NCI-H774 (cell line): Measurements from ENCODE around the gene CCDC28B.

Experiments used
- DNase-seq: peaks from one replicate; lab custom pipeline; 2025; lab: John Stamatoyannopoulos, UW

CCDC28B gene

DNA sequence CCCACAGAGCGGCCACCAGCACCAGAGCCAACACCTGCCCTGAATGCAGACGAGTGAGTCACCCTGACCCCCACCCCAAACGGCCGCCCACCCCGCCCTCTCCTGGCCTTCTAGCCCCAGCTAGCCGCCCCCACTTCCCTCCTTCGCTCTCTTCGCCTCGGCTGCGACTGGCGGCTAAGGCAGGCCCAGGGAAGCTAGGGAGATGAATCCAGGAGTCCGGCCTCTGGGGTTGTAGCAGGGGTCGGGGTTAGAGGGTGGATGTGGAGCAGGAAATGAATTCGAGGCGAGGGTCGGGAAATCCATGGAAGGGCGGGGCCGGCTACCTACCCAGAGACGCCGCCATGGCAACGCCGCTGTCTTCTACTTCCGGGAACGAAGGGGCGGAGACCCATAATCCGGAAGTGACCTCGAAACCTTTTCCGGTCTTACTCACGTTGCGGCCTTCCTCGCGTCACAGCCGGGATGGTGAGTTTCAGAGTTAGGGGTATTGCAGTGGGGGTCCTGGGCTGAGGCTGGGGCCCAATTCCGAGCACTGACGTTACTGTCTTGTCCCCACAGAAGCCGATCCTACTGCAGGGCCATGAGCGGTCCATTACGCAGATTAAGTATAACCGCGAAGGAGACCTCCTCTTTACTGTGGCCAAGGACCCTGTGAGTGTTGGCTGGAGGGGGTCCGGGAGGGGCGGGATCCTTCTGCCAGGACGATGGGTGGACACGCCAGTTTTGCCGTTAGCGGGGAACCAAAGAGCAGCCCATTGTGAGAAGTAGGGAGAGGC lies 21.8 kb downstream of the CCDC28B start, which contains the start of the genes EIF3I and TMEM234:
Gene EIF3I (plus strand): TSS at position 428 of the 776 bp plus-strand sequence. CDS start 35 bp downstream, at position 463.
Gene TMEM234 (minus strand): TSS at position 374 of the 776 bp plus-strand sequence. CDS start 31 bp downstream, at position 343.
- DNase-seq: peak; percentile 98

DNA sequence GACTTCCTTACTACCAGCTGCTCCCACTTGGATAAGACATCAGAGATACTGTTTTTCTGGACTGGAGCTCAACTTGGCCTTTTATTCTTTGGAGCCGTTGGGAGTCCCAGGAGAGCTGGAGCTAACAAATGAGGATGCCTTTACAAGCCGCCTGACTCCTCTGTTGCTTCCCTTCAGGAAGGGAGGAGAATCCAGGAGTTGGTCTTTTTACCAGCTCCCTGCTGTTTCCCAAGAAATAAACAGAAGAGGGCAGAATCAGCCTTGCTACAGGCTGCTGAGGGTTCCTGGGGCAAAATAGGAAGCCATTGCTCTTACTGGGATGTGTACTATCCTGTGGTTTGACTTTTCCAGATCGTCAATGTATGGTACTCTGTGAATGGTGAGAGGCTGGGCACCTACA lies 23.3 kb downstream of the CCDC28B start:
- no peak for DNase-seq

DNA sequence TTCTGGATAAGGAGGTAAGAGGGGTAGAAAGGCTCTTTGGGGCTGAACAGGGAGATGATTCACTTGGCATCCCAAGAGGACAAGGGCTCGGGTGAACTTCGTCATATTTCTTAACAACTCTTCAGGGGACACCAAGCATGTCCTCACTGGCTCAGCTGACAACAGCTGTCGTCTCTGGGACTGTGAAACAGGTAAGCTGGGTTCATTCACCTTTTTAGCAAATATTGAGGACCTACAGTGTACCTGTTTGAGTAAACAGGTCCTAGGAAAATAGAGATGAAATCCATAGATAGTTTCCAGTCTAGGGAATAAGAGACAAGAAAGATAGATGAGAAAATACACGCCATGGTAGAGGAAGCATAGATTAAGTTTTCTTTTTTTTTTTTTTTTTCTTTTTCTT lies 23.9 kb downstream of the CCDC28B start:
- DNase-seq: no peak

DNA sequence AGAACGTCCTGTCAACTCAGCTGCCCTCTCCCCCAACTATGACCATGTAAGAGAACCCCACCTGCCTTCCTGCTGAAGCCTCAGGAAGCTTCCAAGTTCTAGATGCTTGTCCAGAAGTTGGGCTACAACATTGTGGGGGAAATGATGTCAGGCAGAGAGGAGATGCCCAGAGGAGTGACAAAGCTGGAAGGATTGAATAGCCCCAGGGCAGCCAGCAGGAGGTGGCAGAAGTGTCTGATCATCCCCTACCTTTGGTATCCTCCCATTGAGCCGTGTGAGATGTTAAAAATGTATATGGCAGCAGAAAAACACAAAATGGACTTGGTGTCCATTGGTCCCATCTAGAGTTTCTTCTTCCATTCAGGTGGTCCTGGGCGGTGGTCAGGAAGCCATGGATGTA lies 28.4 kb downstream of the CCDC28B start:
- DNase-seq: no peak

DNA sequence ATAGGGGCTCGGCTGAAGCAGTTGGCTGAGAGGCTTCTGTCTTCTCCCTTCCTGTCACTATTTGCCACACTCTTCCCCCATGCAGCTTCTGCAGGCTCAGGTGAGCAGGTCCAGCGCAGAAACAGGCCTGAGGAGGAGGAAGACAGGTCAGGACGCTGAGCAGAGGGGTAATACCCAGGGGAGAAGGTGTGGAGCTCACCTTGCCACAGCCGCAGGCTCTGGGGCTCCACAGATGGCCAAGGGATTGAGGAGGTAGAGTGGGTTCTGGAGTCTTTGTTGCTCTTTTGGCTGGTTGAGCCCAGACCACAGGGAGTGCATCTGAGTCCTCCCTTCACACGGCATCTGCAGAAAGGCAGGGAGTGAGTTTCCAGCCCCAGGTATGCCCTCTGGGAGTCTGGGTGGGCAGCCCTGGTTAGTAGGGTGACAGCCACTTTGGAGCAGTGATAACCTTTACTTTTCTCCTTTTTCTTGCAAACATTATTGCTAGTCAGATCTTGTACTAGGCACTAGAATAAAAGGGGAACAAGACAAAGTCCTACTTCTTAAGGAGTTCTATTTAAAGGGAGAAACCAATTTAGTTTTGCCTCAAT lies 31.5 kb downstream of the CCDC28B start:
- DNase-seq: no peak

DNA sequence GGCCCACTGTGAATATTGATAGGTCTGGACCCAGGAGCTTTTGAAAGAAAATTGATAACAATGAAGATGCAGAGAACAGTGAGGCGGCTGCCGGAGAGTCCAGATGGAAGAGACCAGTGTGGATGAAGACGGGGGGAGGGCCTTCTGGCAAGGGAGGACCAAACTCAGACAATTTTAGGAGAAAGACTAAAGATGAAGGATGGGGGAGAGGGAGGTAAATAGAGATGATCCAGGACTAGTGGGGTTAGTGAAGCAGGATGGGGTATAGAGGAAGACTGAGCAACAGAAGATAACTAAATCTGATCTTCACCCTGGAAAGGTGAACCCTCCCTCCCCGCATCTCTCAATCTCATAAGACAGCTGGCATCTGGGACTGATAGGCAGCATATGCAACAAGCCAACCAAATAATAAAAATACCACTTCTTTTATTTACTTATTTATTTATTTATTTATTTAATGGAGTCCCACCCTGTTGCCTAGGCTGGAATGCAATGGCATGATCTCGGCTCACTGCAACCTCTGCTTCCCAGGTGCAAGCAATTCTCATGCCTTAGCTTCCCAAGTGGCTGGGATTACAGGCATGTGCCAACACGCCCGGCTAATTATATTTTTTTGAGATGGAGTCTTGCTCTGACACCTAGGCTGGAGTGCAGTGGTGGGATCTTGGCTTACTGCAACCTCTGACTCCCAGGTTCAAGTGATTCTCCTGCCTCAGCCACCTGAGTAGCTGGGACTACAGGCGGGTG lies 32.3 kb downstream of the CCDC28B start:
- no peak for DNase-seq

DNA sequence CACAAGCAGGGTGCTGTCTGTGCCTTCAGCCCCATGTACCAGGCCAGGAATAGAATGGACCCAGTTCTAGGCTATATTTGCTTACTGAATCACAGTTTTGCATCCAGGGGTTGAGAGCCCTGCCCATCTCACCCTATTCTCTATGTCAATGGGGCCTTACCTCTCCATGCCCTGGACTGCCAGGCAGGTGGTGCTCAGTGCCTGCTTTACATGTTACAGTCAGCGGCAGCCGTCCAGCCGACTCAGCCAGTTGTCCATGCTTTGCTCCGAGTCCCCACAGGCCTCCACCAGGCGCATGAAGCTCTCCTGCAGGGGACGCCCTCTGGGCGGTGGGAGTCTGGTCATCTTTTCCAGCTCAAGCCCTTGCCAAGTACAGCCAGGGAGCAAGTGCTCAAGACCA lies 34.4 kb downstream of the CCDC28B start:
- DNase-seq: no peak

DNA sequence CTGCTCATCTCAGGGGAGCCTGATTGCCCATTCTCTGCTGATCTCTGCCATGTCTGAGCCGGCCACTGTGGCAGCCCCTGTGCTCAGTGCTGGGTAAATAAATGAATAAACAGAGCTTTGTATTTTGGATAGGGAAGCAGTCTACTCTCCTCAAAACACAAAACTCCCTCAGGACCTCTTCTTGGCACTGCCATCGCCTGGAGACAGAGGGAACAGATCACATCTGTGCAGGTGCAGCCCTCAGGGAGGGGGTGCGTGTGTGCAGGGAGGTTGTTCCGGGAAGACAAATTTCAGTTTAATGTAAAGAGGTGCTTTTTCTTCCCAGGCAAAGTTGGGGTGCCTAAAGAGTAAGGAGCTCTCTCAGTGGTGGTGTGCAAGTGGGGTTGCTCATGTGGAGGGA lies 38.9 kb downstream of the CCDC28B start:
- peak; percentile 52 for DNase-seq

DNA sequence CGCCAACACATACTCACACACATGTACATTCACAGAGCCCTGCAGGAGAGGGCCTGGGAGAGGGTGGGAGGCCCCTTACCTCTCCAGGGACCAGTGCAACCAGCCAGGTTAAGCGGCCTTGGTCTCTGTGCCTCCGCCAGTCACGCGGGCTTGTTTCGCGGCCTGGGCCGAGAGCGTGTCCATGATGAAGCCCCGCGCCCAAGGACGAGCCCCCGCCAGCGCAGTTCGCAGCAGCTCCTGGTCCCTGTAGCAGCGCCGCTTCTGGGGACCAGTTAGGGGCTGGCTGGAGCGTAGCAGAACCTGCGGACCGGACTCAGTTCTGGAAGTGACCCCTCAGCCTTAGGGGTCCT lies 39.4 kb downstream of the CCDC28B start:
- peak; percentile 59 for DNase-seq

DNA sequence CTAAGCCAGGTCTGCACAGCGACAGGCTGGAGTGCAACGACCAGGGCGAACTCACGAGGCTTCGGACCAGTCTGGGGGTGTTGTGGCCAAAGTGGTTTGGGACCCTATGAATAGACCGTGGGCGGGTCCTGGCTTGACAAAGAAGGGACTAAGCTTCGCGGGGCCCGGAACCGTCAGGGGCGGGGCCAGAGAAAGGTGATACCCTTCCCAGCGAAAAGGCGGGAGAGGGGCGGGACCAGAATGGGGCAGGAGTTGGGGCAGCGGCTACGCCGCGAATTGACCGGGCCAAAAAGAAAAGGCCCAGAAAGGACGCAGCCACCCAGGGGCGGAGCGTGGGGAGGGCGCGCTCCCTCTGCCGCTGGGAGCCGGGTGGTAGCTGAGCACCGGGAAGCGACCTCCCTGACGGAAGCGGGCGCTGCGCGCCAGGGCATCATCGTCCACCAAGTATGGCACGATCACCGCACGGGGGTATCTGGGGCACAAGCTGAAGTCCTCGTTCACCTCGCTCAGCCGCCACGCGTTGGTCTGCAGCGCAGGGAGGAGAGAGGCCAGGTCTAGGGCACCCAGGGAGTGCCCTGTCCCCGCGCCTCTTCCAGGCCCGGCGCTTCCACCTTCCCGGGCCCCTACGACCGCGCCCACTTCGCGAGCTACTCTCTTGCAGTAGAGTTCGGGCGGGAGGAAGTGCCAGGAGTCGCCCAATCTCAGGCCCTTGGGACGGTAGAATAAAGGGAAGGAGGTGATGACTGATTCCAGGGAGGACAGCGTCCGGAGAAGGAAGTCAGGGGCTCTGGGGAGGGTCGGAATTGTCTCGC lies 40.0 kb downstream of the CCDC28B start:
- DNase-seq: peak; percentile 94

DNA sequence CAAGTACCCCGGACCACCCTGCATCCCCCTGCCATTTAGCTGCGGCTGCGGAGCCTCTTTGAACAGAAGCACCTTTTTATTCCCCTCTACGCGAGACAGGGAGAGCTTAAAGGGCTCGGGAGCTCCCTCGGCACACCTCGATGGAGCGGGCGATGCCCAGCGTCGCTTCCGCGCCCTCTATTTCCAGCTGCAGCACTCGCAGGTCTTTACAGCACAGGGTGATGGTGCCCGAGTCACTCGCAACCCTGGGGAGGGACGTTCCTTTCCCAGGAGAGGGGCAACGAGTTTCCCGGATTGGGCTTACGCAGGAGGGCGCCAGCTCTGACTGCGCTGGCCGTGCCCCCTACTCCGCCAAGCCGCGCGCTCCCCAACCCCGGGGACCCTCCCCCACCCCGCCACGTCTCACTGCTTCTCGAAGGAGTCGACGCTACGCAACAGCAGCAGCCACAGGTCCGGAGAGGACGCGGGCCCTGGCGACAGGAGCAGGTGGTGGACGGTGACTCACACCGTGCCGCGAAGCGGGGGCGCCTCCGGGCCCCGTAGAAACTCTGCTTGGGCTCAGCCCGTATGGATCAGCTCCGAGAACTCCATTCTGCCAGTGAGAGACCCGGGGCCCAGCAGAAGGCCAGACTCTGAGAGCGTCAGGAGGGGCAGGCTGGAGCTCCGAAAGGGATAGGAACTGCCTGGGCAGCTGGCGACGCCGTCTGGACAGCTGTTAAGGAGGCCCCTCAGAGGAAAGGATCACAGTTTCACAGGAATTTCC lies 40.8 kb downstream of the CCDC28B start:
- DNase-seq: peak; percentile 77

DNA sequence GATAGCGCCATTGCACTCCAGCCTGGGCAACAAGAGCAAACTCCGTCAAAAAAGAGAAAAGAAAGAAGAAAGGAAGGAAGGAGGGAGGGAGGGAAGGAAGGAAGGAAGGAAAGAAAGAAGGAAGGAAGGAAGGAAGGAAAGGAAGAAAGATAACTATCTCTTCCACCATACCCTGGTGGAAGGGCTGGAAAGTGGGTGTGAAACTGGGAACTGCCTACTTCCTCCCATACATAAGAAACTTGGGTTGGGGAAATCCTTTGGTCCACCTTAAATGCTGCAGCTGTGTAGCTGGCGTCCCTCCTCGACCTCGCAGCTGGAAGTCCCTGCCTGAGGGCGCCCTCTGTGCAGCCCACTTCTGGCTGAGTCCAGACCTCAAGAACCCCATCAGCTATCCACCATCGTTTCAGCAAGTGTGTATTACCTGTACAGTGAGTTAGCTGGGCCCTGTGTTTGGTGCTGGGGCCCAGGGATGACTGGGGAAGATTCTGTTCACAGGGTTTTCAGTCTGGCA lies 42.0 kb downstream of the CCDC28B start:
- no peak for DNase-seq

DNA sequence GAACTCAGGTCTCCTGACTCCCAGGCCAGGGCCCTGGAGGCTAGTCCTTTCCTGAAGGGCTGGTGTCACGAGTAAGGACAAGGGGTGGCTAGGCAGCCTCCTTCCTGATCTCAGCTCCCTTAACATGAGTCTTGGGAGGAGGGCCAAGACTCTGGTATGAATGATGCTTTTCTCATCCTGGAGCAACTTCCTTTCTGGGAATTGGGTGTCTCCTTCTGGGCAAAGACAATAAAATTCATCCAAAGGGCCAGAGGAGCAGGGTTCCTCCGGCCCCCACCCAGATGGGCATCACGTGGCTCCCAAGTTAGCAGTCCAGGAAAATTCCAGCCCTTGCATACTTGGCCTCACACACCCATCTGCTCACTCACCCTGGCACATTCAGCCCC lies 46.5 kb downstream of the CCDC28B start, which contains the start of gene FAM167B:
Gene FAM167B (plus strand): TSS at position 335 of the 386 bp plus-strand sequence. CDS start 200 bp downstream, outside the sequence.
- DNase-seq: no peak

DNA sequence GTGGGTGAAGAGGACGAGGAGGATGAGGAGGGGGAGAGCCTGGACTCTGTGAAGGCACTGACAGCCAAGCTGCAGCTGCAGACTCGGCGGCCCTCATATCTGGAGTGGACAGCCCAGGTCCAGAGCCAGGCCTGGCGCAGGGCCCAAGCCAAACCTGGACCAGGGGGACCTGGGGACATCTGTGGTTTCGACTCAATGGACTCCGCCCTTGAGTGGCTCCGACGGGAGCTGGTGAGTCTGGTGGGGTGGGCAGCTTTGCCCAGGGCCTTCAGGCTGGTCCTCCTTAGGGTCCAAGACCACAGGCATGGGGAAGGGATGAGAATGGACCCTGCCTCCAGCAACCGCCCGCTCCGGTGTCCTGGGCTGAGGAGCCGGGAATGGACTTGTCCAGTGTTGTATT lies 47.1 kb downstream of the CCDC28B start:
- no peak for DNase-seq

DNA sequence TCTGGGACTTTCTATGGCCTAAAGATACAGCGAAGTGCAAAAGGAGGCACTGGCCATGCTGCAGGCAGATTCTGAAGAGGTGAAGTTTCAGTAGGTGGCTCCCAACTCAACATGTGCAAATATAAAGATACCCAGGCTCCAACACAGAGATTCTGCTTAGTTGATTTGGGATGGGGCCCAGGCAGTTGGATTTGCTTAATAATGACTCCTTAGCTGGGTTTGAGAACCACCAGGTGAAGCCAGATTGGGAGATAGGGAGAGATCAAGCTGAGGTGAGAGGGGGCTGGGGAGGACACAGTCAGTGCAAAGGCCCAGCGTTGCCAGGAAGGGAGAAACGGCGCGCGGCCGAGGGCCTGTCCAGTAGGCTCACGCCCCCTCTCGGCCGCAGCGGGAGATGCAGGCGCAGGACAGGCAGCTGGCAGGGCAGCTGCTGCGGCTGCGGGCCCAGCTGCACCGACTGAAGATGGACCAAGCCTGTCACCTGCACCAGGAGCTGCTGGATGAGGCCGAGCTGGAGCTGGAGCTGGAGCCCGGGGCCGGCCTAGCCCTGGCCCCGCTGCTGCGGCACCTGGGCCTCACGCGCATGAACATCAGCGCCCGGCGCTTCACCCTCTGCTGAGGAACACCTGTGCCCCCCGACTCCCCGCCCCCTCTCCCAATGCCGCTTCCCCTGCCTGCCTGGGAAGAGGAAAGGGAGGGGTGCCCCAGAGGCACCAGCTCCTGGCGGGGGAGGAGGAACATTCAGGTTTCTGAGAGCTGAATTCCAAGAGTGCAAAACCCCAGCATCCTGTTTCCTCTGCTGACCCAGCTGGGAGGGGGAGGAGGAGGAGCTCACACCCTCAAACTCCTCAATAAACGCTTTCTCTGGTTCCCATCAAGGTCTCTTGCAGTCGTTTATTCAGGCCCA lies 47.8 kb downstream of the CCDC28B start:
- peak; percentile 96 for DNase-seq

DNA sequence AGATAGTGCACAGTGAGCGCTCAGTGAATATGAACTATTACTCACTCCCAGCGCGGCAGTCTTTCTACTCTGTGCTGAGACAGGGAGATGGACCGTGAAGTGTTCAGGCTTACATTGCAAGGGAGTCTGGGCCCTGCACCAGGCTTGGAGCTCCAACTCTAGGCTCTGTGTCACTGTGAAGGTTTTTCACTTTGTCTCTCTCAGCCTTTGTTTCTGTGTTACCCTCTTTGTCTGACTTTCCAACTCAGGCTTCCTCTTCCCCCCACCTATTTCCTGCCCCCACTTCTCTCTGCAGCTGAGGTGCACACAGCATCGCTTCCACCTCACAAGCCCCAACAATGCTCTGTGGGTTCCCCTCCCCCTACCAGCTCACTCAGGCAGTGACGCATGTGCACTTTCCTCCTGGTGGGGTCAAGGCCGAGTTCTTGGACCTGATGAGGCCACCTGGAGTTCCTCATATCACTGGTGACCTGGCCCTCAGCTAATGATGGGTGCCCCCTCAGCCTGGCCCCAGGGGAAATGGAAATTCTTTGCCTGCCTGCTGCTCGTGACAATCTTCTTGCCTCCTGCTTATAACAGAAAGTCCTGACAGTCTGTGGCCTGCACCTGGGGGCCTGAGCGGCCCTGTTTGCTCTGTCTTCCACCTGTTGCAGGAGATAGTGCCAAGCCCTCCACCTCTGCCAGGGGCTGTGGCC lies 49.6 kb downstream of the CCDC28B start:
- DNase-seq: no peak

DNA sequence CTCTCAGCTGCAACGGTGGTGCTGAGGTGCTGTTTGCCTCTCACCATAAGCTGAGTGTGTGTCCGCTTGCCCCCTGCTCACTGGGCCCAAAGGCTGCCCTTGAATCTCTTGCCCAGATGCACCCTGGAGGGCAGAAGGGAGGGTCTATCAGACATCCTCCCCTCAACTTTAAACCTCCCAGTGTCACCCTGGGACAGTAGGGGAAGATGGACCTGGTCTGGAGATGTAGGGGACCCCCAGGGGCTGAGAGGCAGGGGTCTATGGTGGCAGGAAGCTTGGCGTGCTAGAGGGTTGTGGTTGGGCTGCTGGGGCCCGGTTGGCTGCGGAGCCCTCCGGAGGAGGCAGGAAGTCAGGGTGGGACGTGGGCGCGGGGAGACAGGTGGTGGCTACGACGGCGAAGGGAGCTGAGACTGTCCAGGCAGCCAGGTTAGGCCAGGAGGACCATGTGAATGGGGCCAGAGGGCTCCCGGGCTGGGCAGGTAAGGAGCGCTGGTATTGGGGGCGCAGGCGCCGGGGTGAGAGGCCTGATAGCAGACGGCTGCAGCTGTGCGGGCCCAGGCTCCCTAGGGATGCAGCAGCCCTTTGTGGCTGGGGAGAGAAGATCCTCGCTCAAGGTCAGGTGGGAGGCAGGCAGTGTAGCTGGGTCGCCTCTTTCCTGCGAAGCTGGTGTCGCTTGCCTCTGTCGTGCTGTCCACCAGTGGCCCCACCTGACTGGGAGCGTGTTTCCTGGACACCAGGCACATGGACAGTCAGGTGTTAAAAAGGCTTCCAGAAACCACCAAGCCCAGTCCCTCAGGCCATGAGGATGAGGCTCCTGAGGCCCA lies 50.7 kb downstream of the CCDC28B start, which contains the start of gene LCK:
Gene LCK (plus strand): TSS at position 373 of the 824 bp plus-strand sequence. CDS start 23,065 bp downstream, outside the sequence.
- no peak for DNase-seq
